ENCODE results near the gene COG4.
"Not testable (repeated sequence)": the region's sequence is repeated elsewhere in the genome, so short reads cannot be mapped to it uniquely, and the experiment has no call there.

Gene COG4

GRCh38 chr16:70453117-70453891 lies 70.0 kb downstream of the COG4 start:
- DNase-seq = no peak

GRCh38 chr16:70451004-70451340 lies 72.4 kb downstream of the COG4 start:
- DNase-seq = not testable (repeated sequence)

DNA sequence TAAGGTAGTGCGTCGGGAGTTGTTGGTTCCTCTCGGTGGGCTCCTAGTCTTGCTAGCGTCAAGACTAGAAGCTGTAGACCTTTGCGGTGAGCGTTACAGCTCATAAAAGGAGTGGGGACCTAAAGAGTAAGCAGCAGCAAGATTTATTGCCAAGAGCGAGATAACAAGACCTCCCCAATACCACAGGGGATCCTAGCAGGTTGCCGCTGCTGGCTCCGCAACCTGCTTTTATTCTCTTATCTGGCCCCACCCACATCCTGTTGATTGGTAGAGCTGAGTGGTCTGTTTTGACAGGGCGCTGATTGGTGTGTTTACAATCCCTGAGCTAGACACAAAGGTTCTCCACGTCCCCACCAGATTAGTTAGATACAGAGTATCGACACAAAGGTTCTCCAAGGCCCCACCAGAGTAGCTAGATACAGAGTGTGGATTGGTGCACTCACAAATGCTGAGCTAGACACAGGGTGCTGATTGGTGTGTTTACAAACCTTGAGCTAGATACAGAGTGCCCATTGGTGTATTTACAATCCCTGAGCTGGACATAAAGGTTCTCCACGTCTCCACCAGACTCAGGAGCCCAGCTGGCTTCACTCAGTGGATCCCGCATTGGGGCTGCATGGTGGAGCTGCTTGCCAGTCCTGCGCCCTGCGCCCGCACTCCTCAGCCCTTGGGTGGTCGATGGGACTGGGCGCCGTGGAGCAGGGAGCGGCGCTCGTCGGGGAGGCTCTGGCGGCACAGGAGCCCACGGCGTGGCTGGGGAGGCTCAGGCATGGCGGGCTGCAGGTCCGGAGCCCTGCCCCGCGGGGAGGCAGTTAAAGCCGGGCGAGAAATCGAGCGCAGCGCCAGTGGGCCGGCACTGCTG lies 73.0 kb downstream of the COG4 start:
- not testable (repeated sequence) for DNase-seq

GRCh38 chr16:70448075-70448474 lies 75.3 kb downstream of the COG4 start:
- DNase-seq = no peak

DNA sequence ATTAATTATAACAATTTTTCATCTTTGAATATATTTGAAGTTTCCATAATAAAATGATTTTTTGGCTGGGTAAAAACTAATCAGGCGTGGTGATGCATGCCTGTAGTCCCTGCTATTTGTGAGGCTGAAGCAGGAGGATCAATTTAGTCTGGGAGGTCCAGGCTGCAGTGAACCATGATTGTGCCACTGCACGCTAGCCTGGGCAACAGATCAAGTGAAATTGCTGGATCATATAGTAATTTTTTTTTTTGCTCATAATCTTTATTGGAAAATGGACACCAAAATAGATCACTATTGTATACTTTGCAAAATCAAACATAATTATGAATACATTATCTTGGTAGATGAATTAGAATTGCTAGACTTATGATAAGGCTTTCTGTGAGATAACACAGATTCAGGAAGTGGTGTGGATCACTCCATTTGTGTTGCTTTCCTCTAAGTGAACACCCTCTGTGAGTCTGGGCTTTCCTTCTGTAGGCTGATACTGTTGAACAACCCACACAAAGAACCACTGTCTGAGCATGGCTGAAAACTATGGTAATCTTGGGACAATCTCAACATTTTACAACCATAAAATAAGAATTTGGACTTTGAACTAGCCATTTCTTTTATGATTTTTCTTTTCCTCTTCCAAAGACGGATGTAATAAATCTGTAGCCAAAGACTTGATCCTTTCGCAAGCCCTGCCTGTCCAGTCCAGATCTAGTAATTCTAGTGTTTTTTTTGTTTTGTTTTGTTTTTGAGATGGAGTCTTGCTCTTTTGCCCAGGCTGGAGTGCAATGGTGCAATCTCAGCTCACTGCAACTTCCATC lies 78.9 kb downstream of the COG4 start:
- no peak for DNase-seq

GRCh38 chr16:70442344-70442743 lies 81.0 kb downstream of the COG4 start:
- DNase-seq = no peak

DNA sequence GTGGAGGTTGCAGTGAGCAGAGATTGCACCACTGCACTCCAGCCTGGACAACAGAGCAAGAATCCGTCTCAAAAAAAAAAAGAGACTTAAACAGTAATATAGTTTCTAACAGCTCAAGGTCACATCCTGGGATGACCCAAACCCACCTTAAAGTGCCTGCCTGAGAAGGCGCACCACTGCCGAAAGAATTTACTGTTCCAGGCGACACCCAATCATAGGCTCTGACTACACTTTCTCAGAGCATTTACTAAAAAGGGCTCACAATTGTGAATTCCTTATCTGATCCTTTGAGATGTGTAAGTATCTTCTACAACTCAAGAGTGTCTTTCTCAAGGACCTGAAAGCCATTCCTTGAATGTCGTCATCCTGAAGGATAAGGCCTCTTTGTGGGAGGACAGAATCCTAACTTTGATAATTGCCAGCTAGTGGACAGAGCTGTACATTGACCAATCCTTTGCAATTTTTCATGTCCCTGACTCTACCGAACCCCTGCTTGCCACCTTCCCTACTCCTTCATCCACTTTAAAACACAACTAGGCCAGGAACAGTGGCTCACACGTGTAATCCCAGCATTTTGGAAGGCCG lies 81.9 kb downstream of the COG4 start:
- no peak for DNase-seq

DNA sequence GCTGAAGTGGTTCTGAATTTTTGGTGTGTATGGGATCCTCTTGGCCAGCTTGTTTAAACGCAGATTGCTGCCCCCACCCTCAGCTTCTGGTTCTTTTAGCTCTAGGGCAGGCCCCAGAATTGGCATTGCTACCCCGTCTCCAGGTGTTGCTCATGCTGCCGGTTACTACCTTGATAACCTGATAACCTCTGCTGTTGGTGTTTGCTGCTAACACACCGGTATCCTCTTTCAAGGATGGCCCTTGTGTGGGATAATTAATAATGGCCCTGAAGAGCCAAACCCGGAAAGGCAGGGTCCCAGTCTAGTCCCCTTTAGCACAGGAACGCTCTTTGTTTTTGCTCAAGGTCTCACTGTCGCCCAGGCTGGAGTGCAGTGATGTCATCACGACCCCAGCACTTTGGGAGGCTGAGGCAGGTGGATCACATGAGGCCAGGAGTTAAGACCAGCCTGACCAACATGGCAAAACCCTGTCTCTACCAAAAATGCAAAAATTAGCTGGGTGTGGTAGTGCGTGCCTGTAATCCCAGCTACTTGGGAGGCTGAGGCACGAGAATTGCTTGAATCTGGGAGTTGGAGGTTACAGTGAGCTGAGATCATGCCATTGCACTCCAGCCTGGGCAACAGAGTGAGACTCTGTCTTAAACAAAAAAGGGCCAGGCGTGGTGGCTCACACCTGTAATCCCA lies 83.2 kb downstream of the COG4 start:
- DNase-seq = no peak

- peak; percentile 96 for DNase-seq
These were observed 84.1 kb downstream of the COG4 start, which contains the start of gene ST3GAL2 for GRCh38 chr16:70438969-70439862. TSS of gene ST3GAL2 (minus strand) at chr16:70439100. CDS start at chr16:70398530, 40,570 bp downstream.

DNA sequence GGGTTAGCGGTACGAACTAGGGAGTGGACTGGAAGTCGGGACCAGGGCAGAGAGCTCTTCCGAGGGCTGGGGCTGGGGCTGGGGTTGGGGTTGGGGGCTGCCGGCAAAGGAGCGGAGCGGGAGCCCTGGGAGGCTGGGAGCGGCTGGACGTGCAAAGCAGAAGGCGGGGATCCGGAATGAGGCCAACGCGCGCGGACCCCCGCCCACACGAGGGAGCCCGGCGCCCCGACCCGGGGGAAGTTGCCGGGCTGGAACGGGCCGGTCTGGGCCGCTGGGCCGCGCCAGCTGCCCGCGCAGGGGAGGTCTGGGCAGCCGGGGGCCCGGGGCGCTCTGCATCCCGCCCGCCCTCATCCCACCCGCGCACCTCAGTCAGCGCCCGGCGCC lies 84.8 kb downstream of the COG4 start:
- no peak for DNase-seq

DNA sequence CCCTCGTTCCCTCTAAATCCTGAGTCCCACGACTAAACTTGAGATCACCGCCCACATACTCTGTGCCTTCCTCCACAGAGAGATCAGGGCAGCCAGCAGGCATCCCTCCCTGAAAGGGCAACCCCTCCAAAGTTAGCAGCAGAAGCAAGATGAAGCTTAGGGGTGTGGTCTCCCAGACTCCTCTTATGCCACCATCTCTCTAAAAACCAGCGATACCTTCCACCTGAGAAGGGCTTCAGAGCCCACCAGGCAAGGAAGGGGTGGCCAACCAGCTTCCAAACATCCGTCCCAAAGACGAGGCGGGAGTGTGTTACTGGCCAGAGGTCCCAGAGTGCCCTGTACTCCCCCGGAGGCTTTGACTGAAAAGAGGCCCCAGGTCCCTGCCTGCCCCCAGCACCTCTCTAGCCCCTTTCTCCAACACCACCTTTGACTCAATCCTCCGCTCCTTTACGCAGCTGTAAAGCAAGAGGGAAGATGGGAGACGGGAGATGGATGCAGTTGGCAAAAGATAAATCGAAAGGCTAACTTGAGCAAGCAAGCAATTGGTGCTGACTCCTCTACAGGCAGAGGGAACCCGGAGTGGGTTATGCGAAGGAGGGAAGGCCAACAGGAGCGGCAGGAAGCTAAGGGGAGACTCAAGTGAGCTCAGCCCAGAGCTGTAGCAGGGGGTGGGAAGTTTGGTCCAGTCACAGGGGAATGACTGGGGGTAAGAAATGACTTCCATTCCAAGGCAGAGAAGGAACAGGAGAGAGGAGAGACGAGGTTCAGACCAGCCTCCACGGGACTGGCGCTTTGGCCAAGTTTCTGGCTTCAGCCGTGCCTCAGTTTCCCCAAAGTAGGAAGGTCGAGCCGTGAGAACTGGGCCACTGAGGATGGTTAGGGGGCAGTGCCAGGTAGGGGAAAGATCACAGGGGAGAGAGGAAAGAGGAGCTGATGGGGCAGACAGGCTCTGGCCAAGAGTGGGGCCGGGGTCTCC lies 85.5 kb downstream of the COG4 start:
- no peak for DNase-seq

GRCh38 chr16:70437017-70437581 lies 86.3 kb downstream of the COG4 start:
- no peak for DNase-seq

GRCh38 chr16:70434484-70435260 lies 88.7 kb downstream of the COG4 start:
- DNase-seq = no peak

- DNase-seq = no peak
These were observed 89.8 kb downstream of the COG4 start for GRCh38 chr16:70433458-70434103.

DNA sequence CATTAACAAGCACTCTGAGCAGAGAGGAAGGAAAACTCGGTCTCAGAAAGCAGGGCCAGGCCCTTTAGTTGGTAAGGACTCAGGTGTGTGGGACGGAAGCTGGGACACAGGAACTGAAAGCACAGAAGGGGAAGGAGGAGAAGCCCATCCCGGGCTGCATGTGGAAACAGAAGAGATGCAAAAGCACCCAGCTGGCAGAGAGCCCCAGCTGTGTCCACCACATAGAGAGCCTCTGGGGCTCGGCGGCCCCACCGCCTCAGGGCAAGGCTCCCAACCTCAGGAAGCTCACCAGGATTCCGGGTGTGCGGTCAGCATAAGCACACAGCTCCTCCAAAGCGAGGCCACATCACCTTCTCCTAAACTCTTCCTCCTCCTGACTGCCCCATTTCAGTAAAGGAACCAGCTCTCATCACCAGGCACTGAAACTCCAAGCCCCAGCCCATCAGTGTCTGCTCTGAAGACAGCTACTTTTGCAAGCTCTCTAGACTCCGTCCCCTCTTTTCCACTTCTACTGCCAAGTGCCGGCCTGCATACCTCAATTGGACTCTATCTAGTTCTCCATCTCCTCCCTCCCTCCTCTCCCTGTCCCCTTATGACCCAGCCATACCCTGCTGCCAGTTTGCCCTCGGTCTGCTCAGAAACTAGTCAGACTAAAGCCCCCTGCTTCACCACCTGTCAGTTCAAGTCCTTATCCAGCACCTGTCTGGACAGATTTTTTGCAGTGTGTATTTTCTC lies 90.5 kb downstream of the COG4 start:
- DNase-seq = no peak

DNA sequence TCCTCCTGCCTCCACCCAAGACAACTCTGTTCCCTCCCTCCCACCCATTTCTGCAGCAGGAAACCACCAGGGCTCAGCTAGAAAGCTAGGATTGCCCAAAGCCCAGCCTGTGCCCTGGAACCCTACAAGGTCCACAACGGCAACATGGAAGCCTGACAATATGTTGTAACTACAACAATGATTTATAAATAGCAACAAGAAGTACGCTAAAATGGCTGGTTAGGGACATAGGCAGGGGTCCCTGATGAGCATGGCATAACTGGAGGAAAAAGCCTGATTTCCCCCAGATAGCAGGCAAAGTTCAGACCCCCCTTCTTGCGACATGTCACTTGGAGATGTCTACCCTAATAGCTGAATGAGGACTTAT lies 91.0 kb downstream of the COG4 start:
- DNase-seq = no peak
